ENCODE results near the gene OBP2A. TPM values are rescaled to one million over a fixed set of nuclear protein-coding genes. Genes with fewer than 3 reads are reported as not detected.

Gene OBP2A
- total and polyA plus RNA-seq, 5 donors from 2014 or later, result not detected

GRCh38 chr9:135581636-135582426, 35.9 kb downstream of the OBP2A start:
- no peak overlapping the region for H3K4me3 ChIP-seq (ENCODE audit: low read depth, low read length)
- H3K9me3 ChIP-seq (ENCODE audit: control insufficient read depth in 2 of 2, low read length in 2 of 2), result no peaks in the 10 kb centered on the region
- Mint-ChIP-seq H3K4me3 (no peak overlapping the region), H3K4me1 (no peaks in the 10 kb centered on the region), H3K27me3 (peaks cover 4% of the 10 kb centered on the region), H3K9me3 (no peaks in the 10 kb centered on the region), H3K27ac (no peak overlapping the region), H3K36me3 (no peaks in the 10 kb centered on the region)
- H3K27me3 ChIP-seq (ENCODE audit: control insufficient read depth, insufficient read depth, low read length), result no peaks in the 10 kb centered on the region
- ATAC-seq (ENCODE audit: low read depth in 2 of 2), result no peak
- no peak overlapping the region for H3K27ac ChIP-seq (ENCODE audit: insufficient read depth, low read length, poor library complexity, severe bottlenecking)
- H3K36me3 ChIP-seq (ENCODE audit: control insufficient read depth, insufficient read depth, low read length), result no peaks in the 10 kb centered on the region
- H3K4me1 ChIP-seq (ENCODE audit: control insufficient read depth, insufficient read depth, low read length, poor library complexity, severe bottlenecking), result no peaks in the 10 kb centered on the region
- DNase-seq, result no peak

DNA sequence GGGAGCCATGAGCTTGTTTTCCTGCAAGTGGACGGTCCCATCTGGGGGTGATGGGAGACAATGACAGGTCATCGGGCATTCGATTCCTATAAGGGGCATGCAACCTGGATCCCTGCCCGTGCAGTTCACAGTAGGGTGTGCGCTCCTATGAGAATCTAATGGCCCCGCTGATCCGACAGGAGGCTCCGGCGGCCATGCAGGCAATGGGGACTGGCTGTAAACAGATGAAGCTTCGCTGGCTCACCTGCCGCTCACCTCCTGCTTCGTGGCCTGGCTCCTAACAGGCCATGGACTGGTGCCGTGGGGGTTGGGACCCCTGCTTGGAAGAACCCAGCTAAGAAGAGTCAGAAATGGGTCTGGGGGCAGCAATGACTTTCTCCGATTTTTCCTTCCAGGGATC, 36.6 kb downstream of the OBP2A start:
- no peaks in the 10 kb centered on the region for H3K9me3 ChIP-seq (ENCODE audit: control insufficient read depth in 2 of 2, low read length in 2 of 2)
- H3K27me3 ChIP-seq (ENCODE audit: control insufficient read depth, insufficient read depth, low read length), result no peaks in the 10 kb centered on the region
- Mint-ChIP-seq H3K9me3 (no peaks in the 10 kb centered on the region), H3K27ac (no peak overlapping the region), H3K4me1 (no peaks in the 10 kb centered on the region), H3K27me3 (peaks cover 4% of the 10 kb centered on the region), H3K36me3 (no peaks in the 10 kb centered on the region), H3K4me3 (no peak overlapping the region)
- no peak for ATAC-seq (ENCODE audit: low read depth in 2 of 2)
- H3K36me3 ChIP-seq (ENCODE audit: control insufficient read depth, insufficient read depth, low read length), result no peaks in the 10 kb centered on the region
- H3K4me3 ChIP-seq (ENCODE audit: low read depth, low read length), result no peak overlapping the region
- DNase-seq, result no peak
- H3K27ac ChIP-seq (ENCODE audit: insufficient read depth, low read length, poor library complexity, severe bottlenecking), result no peak overlapping the region
- H3K4me1 ChIP-seq (ENCODE audit: control insufficient read depth, insufficient read depth, low read length, poor library complexity, severe bottlenecking), result no peaks in the 10 kb centered on the region

- H3K9me3 Mint-ChIP-seq, result no peaks in the 10 kb centered on the region
- Histone ChIP-seq H3K27me3 (ENCODE audit: control insufficient read depth, insufficient read depth, low read length) (no peaks in the 10 kb centered on the region), H3K9me3 (ENCODE audit: control insufficient read depth in 2 of 2, low read length in 2 of 2) (no peaks in the 10 kb centered on the region), H3K36me3 (ENCODE audit: control insufficient read depth, insufficient read depth, low read length) (no peaks in the 10 kb centered on the region), H3K27ac (ENCODE audit: insufficient read depth, low read length, poor library complexity, severe bottlenecking) (no peak overlapping the region), H3K4me3 (ENCODE audit: low read depth, low read length) (no peak overlapping the region), H3K4me1 (ENCODE audit: control insufficient read depth, insufficient read depth, low read length, poor library complexity, severe bottlenecking) (no peaks in the 10 kb centered on the region)
- H3K27ac Mint-ChIP-seq, result no peak overlapping the region
- H3K27me3 Mint-ChIP-seq, result peaks cover 4% of the 10 kb centered on the region
- no peak for DNase-seq
- no peaks in the 10 kb centered on the region for H3K36me3 Mint-ChIP-seq
- ATAC-seq (ENCODE audit: low read depth in 2 of 2), result no peak
- no peaks in the 10 kb centered on the region for H3K4me1 Mint-ChIP-seq
- no peak overlapping the region for H3K4me3 Mint-ChIP-seq
Measured at GRCh38 chr9:135582966-135583687, 37.2 kb downstream of the OBP2A start.

DNA sequence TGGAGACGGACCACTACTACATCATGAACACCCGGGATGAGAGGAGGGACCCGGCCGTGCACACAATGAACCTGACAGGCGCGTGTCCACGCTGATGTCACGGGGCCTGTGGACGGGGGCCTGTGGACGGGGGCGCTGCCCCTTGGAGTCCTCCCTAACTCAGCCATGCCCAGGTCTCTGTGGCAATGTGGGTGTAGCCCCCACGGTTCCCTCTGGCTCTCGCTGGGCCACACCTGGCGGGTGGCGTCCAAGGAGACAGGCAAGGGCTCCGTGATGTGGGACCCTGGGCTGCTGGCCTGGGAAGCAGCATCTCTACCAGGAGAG, 37.7 kb downstream of the OBP2A start:
- Mint-ChIP-seq H3K4me1 (no peaks in the 10 kb centered on the region), H3K27ac (no peak overlapping the region), H3K27me3 (peaks cover 4% of the 10 kb centered on the region), H3K9me3 (no peaks in the 10 kb centered on the region), H3K4me3 (no peak overlapping the region), H3K36me3 (no peaks in the 10 kb centered on the region)
- Histone ChIP-seq H3K4me1 (ENCODE audit: control insufficient read depth, insufficient read depth, low read length, poor library complexity, severe bottlenecking) (no peaks in the 10 kb centered on the region), H3K27ac (ENCODE audit: insufficient read depth, low read length, poor library complexity, severe bottlenecking) (no peak overlapping the region), H3K27me3 (ENCODE audit: control insufficient read depth, insufficient read depth, low read length) (no peaks in the 10 kb centered on the region), H3K36me3 (ENCODE audit: control insufficient read depth, insufficient read depth, low read length) (no peaks in the 10 kb centered on the region), H3K4me3 (ENCODE audit: low read depth, low read length) (no peak overlapping the region), H3K9me3 (ENCODE audit: control insufficient read depth in 2 of 2, low read length in 2 of 2) (no peaks in the 10 kb centered on the region)
- ATAC-seq (ENCODE audit: low read depth in 2 of 2) (no peak), DNase-seq (no peak)

DNA sequence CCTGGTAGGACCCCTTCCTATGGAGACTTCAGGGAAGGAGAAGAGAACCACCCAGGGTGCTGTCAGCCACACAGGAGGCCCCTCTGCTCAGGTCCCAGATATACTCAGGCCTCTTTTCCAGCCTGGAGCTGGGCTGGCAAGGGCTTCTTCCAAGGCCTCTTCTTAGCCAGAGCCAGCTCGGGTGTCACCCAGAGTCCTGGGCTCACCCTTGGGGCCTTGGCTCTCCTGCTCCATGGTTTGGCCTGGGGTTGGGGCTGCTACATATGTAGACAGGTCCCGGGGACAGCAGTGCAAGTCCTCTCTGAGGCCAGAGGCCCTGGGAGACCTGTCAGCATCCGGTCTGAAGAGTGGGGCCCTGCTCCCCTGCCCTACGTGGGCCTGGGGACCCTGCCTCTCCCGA, 38.4 kb downstream of the OBP2A start:
- no peaks in the 10 kb centered on the region for H3K9me3 ChIP-seq (ENCODE audit: control insufficient read depth in 2 of 2, low read length in 2 of 2)
- no peak overlapping the region for H3K4me3 Mint-ChIP-seq
- no peaks in the 10 kb centered on the region for H3K9me3 Mint-ChIP-seq
- no peaks in the 10 kb centered on the region for H3K36me3 ChIP-seq (ENCODE audit: control insufficient read depth, insufficient read depth, low read length)
- no peaks in the 10 kb centered on the region for H3K36me3 Mint-ChIP-seq
- no peaks in the 10 kb centered on the region for H3K4me1 ChIP-seq (ENCODE audit: control insufficient read depth, insufficient read depth, low read length, poor library complexity, severe bottlenecking)
- no peaks in the 10 kb centered on the region for H3K27me3 ChIP-seq (ENCODE audit: control insufficient read depth, insufficient read depth, low read length)
- H3K4me3 ChIP-seq (ENCODE audit: low read depth, low read length), result no peak overlapping the region
- no peak overlapping the region for H3K27ac Mint-ChIP-seq
- peaks cover 4% of the 10 kb centered on the region for H3K27me3 Mint-ChIP-seq
- H3K27ac ChIP-seq (ENCODE audit: insufficient read depth, low read length, poor library complexity, severe bottlenecking), result no peak overlapping the region
- DNase-seq, result no peak
- ATAC-seq (ENCODE audit: low read depth in 2 of 2), result no peak
- H3K4me1 Mint-ChIP-seq, result no peaks in the 10 kb centered on the region

GRCh38 chr9:135584934-135585333, 39.0 kb downstream of the OBP2A start:
- no peak overlapping the region for H3K27ac ChIP-seq (ENCODE audit: insufficient read depth, low read length, poor library complexity, severe bottlenecking)
- no peak overlapping the region for H3K4me3 ChIP-seq (ENCODE audit: low read depth, low read length)
- no peak overlapping the region for H3K4me3 Mint-ChIP-seq
- no peaks in the 10 kb centered on the region for H3K4me1 Mint-ChIP-seq
- no peaks in the 10 kb centered on the region for H3K9me3 ChIP-seq (ENCODE audit: control insufficient read depth in 2 of 2, low read length in 2 of 2)
- peaks cover 4% of the 10 kb centered on the region for H3K27me3 Mint-ChIP-seq
- DNase-seq (no peak), ATAC-seq (ENCODE audit: low read depth in 2 of 2) (no peak)
- no peak overlapping the region for H3K27ac Mint-ChIP-seq
- H3K9me3 Mint-ChIP-seq, result no peaks in the 10 kb centered on the region
- H3K4me1 ChIP-seq (ENCODE audit: control insufficient read depth, insufficient read depth, low read length, poor library complexity, severe bottlenecking), result no peaks in the 10 kb centered on the region
- no peaks in the 10 kb centered on the region for H3K27me3 ChIP-seq (ENCODE audit: control insufficient read depth, insufficient read depth, low read length)
- H3K36me3 Mint-ChIP-seq, result no peaks in the 10 kb centered on the region
- H3K36me3 ChIP-seq (ENCODE audit: control insufficient read depth, insufficient read depth, low read length), result no peaks in the 10 kb centered on the region

DNA sequence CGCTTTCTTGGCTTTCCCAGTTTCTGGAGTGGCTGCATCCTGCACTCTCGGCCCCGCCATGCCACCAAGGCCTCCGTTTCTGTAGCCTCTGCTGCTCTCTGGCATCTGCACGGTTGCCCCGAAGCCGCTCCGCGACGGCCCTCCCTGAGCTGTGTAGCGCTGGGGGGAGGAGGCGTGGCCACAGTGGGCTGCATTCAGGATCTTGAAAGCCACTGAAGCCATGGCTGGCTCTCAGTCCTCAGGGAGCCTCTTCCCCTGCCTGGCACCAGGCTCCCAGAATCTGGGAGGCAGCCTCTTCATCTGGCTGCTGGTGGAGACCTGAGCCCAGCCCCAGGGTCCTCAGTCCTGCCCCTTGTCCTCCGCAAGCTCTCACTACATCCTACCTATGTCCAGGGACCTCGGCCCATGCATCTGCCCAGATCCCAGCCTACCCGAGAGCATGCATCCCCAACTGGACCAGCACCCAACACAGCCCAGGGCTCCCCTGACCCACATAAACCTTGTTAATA, 40.7 kb downstream of the OBP2A start:
- Mint-ChIP-seq H3K9me3 (no peaks in the 10 kb centered on the region), H3K36me3 (no peaks in the 10 kb centered on the region), H3K27me3 (peaks cover 4% of the 10 kb centered on the region), H3K4me1 (peaks cover 0 to 3% (median 0%) of the 10 kb centered on the region in 4 donors), H3K27ac (no peak overlapping the region), H3K4me3 (no peak overlapping the region)
- Histone ChIP-seq H3K4me3 (ENCODE audit: low read depth, low read length) (no peak overlapping the region), H3K9me3 (ENCODE audit: control insufficient read depth in 2 of 2, low read length in 2 of 2) (no peaks in the 10 kb centered on the region), H3K27me3 (ENCODE audit: control insufficient read depth, insufficient read depth, low read length) (no peaks in the 10 kb centered on the region), H3K4me1 (ENCODE audit: control insufficient read depth, insufficient read depth, low read length, poor library complexity, severe bottlenecking) (no peaks in the 10 kb centered on the region), H3K36me3 (ENCODE audit: control insufficient read depth, insufficient read depth, low read length) (no peaks in the 10 kb centered on the region), H3K27ac (ENCODE audit: insufficient read depth, low read length, poor library complexity, severe bottlenecking) (no peak overlapping the region)
- DNase-seq (no peak), ATAC-seq (ENCODE audit: low read depth in 2 of 2) (no peak)

DNA sequence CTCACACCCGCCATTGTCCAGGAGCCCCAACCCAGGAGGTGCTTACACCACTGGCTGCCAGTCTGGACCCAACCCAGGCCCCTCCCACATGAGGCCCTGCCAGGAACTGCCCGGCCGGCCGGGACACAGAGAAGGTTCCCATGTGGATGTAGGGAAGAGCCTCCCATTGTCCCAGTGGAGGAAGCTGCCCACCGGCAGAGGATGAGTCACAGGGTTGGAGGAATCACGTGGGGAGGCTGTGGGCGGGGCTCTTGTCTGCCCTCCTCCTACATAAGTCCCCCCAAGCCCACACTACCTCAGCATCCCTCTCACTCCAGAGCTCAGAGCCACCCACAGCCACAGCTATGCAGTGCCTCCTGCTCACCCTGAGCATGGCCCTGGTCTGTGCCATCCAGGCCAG, 41.7 kb downstream of the OBP2A start:
- no peak for DNase-seq
- H3K27me3 Mint-ChIP-seq, result no peaks in the 10 kb centered on the region
- H3K36me3 Mint-ChIP-seq, result no peaks in the 10 kb centered on the region
- Histone ChIP-seq H3K4me3 (ENCODE audit: low read depth, low read length) (no peak overlapping the region), H3K4me1 (ENCODE audit: control insufficient read depth, insufficient read depth, low read length, poor library complexity, severe bottlenecking) (no peaks in the 10 kb centered on the region), H3K36me3 (ENCODE audit: control insufficient read depth, insufficient read depth, low read length) (no peaks in the 10 kb centered on the region), H3K27me3 (ENCODE audit: control insufficient read depth, insufficient read depth, low read length) (no peaks in the 10 kb centered on the region), H3K9me3 (ENCODE audit: control insufficient read depth in 2 of 2, low read length in 2 of 2) (no peaks in the 10 kb centered on the region), H3K27ac (ENCODE audit: insufficient read depth, low read length, poor library complexity, severe bottlenecking) (no peak overlapping the region)
- no peaks in the 10 kb centered on the region for H3K9me3 Mint-ChIP-seq
- ATAC-seq (ENCODE audit: low read depth in 2 of 2), result no peak
- peaks cover 0 to 3% (median 0%) of the 10 kb centered on the region in 4 donors for H3K4me1 Mint-ChIP-seq
- H3K27ac Mint-ChIP-seq, result no peak overlapping the region
- H3K4me3 Mint-ChIP-seq, result no peak overlapping the region
